K562 (cell line): ENCODE measurements around the gene FBXW11. TPM values are rescaled to one million over a fixed set of nuclear protein-coding genes. Genes with fewer than 3 reads are reported as not detected.

Experiments used
- ADNP ChIP-seq: fragments of 200-800 bp; sonication (Bioruptor generic); IDR thresholded peaks from 2 replicates; pipeline ENCODE4 v1.6.1; 2016; ENCODE audit warnings: missing genetic modification characterization, missing compliant biosample characterization
- BHLHE40 ChIP-seq: IDR thresholded peaks from 2 replicates; pipeline ENCODE4 v1.6.1; 2011; ENCODE audit warnings: low read length, improper control_type of control experiment
- ELF2 ChIP-seq: fragments of 250-450 bp; sonication (Bioruptor Pico); IDR thresholded peaks from 2 replicates; pipeline ENCODE4 v1.5.0; 2021; ENCODE audit warnings: mild to moderate bottlenecking
- ILK ChIP-seq: fragments of 450-650 bp; IDR thresholded peaks from 2 replicates; pipeline ENCODE4 v1.6.1; 2016; ENCODE audit warnings: missing genetic modification characterization, low read depth, mild to moderate bottlenecking, missing compliant biosample characterization, moderate library complexity, borderline replicate concordance
- NCOA1 ChIP-seq: fragments of 450-650 bp; IDR thresholded peaks from 2 replicates; pipeline ENCODE4 v1.6.1; 2016; ENCODE audit warnings: low read depth
- OTX1 ChIP-seq: fragments of 450-650 bp; formaldehyde crosslinking; IDR thresholded peaks from 2 replicates; pipeline ENCODE4 v1.4.0; 2022; ENCODE audit warnings: mild to moderate bottlenecking
- RCOR1 ChIP-seq, 2 experiments: IDR thresholded peaks; 2 replicates each; pipeline ENCODE4 v1.6.1; 2012; ENCODE audit warnings: low read depth in 2 of 2, low read length in 2 of 2, borderline replicate concordance in 1 of 2, improper control_type of control experiment in 1 of 2
- SMARCC2 ChIP-seq: fragments of 450-650 bp; IDR thresholded peaks from 2 replicates; pipeline ENCODE4 v1.6.1; 2017; ENCODE audit warnings: antibody characterized with exemption, moderate library complexity, mild to moderate bottlenecking, low read depth
- TRIM24 ChIP-seq, 2 experiments: fragments of 450-650 bp; IDR thresholded peaks; 2 replicates each; pipeline ENCODE4 v1.6.1; 2016
- ZNF175 ChIP-seq: fragments of 200-800 bp; sonication (Bioruptor generic); IDR thresholded peaks from 2 replicates; pipeline ENCODE4 v1.6.1; 2016; ENCODE audit warnings: low read depth, mild to moderate bottlenecking, missing genetic modification characterization, missing compliant biosample characterization
- ZNF445 ChIP-seq: fragments of 250-450 bp; sonication (Bioruptor Pico); IDR thresholded peaks from 2 replicates; pipeline ENCODE4 v1.4.0; 2020; ENCODE audit warnings: low read depth, mild to moderate bottlenecking, moderate library complexity
- ZNF717 ChIP-seq: fragments of 250-450 bp; sonication (Bioruptor Pico); IDR thresholded peaks from 2 replicates; pipeline ENCODE4 v1.5.0; 2021
- polyA plus RNA-seq, 8 experiments: library from polyadenylated mRNA; depleted of rRNA in 4 of 8; stranded (reverse) in 5 of 8; unstranded in 3 of 8; fragments of >200 nt; fragmentation: Nextera tagmentation in 2 of 8; fragmentation: Illumina TruSeq in 1 of 8; extraction: Ambion mirVana in 2 of 8; extraction: Trizol in 1 of 8; gene quantifications; 2 replicates each; pipeline versions ENCODE4 v1.2.1 to v1.2.3, GENCODE V29; 2011 to 2014; ENCODE audit warnings: inconsistent platforms in 1 of 8, missing spikeins in 1 of 8
- total RNA-seq, 7 experiments: library from RNA; depleted of rRNA in 6 of 7; stranded (reverse); fragments of >200 nt in 6 of 7; fragmentation: Illumina TruSeq in 2 of 7; extraction: Trizol in 2 of 7; gene quantifications; 2 replicates each; pipeline versions ENCODE4 v1.2.1 to v1.2.3, GENCODE V29; 2011 to 2021; ENCODE audit warnings: low replicate concordance in 1 of 7
- TF ChIP-seq, protein P1 (sequence below), 2 experiments: IDR thresholded peaks in 1 of 2; conservative IDR thresholded peaks in 1 of 2; 2 replicates each; pipeline ENCODE4 v1.6.1; 2016; ENCODE audit warnings: low read depth in 2 of 2, mild to moderate bottlenecking in 1 of 2, missing compliant biosample characterization in 1 of 2, missing genetic modification characterization in 1 of 2, moderate library complexity in 1 of 2
- TF ChIP-seq, protein P2 (sequence below): fragments of 450-650 bp; conservative IDR thresholded peaks from 2 replicates; pipeline ENCODE4 v1.6.1; 2016; ENCODE audit warnings: missing genetic modification characterization, low read depth, mild to moderate bottlenecking, missing compliant biosample characterization, moderate library complexity
- TF ChIP-seq, protein P3 (sequence below): sonication (generic); formaldehyde crosslinking; IDR thresholded peaks from 2 replicates; pipeline ENCODE4 v1.9.0; 2022; ENCODE audit warnings: mild to moderate bottlenecking, missing genetic modification reagents

Gene FBXW11
- total and polyA plus RNA-seq, 9 of the 15 experiments (the other 6 are each of a cell fraction or from before 2014, with no cell fraction given): 3.0 to 28.6 (median 23.6) TPM

DNA sequence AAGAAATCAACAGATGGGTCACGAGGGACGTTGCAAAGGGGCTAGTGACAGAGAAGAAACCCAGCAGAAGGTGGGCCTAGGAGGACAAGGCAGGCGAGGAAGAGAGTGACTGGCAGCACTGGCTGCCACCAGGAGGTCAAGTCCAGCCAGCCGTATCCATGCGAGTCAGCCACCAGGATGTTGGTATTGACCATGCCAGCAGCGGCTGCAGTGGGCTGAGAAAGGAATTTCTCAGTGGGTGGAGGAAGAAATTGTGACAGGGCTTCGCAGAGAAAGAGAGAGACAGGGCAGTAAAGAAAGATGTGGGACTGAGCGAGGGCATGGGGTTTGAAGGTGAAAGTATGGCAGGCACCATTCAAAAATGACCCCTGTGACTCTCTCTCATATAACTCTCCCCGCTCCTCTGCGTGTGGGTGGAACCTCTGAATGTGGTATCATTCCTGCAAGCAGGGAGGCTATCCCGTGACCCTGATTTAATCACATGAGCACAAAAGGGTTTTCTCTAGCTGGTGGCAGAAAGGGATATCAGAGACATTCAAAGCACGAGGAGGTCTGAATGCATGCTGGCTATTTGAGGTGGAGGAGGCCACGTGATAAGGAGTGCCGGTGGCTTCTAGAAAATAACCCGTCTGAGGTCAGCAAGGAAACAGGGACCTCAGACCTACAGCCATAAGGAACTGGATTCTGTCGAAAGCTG lies 45.4 kb upstream of the FBXW11 start (continued):
- no peak for TF ChIP-seq SMARCC2
- TF ChIP-seq, protein P1, sequence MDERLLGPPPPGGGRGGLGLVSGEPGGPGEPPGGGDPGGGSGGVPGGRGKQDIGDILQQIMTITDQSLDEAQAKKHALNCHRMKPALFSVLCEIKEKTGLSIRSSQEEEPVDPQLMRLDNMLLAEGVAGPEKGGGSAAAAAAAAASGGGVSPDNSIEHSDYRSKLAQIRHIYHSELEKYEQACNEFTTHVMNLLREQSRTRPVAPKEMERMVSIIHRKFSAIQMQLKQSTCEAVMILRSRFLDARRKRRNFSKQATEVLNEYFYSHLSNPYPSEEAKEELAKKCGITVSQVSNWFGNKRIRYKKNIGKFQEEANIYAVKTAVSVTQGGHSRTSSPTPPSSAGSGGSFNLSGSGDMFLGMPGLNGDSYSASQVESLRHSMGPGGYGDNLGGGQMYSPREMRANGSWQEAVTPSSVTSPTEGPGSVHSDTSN (CRISPR knock-in tag; IDR thresholded peaks at IDR 0.05; ENCODE audit: low read depth): no peak
- TF ChIP-seq, protein P1 (tag; conservative IDR thresholded peaks at IDR 0.05; ENCODE audit: low read depth): no peak
- TF ChIP-seq ZNF445 (CRISPR knock-in tag): no peak
- no peak for TF ChIP-seq ILK (tag)
- TF ChIP-seq BHLHE40: peak; percentile 80
- 0 out of 2 replicates have a peak, but pooled peaks have one; percentile 34 for TF ChIP-seq ZNF175 (CRISPR knock-in tag)
- no peak for TF ChIP-seq NCOA1
- TF ChIP-seq ADNP: no peak
- no peak for TF ChIP-seq OTX1 (CRISPR knock-in tag)
- TF ChIP-seq, protein P2, sequence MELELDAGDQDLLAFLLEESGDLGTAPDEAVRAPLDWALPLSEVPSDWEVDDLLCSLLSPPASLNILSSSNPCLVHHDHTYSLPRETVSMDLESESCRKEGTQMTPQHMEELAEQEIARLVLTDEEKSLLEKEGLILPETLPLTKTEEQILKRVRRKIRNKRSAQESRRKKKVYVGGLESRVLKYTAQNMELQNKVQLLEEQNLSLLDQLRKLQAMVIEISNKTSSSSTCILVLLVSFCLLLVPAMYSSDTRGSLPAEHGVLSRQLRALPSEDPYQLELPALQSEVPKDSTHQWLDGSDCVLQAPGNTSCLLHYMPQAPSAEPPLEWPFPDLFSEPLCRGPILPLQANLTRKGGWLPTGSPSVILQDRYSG (tag): no peak
- TF ChIP-seq RCOR1 (IDR thresholded peaks at IDR 0.05; ENCODE audit: borderline replicate concordance in 1 of 2, low read depth in 2 of 2, low read length in 2 of 2): peak in 1 of 2 experiments; percentile 38; a peak in 1 of 4 replicates
- no peak for TF ChIP-seq ELF2 (CRISPR knock-in tag)
- TF ChIP-seq, protein P3, sequence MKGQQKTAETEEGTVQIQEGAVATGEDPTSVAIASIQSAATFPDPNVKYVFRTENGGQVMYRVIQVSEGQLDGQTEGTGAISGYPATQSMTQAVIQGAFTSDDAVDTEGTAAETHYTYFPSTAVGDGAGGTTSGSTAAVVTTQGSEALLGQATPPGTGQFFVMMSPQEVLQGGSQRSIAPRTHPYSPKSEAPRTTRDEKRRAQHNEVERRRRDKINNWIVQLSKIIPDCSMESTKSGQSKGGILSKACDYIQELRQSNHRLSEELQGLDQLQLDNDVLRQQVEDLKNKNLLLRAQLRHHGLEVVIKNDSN (CRISPR knock-in tag): peak; percentile 40
- TF ChIP-seq ZNF717: no peak
- 0 out of 4 replicates have a peak, but pooled peaks of 1 of the 2 experiments have one; percentile 21 for TF ChIP-seq TRIM24 (IDR thresholded peaks at IDR 0.05)
